Measurements from ENCODE around the gene RNF32. TPM values are rescaled to one million over a fixed set of nuclear protein-coding genes. Genes with fewer than 3 reads are reported as not detected.

The RNF32 gene
- 1.9 TPM for total RNA-seq
- long read RNA-seq, partial matches to known transcripts, result 0 of 3 reads
- long read RNA-seq, other reads (novel, unspliced or antisense), result 3 of 3 reads

GRCh38 chr7:156640257-156640948 is at the start of gene RNF32:
Gene RNF32 (plus strand): TSS chr7:156640774. CDS start chr7:156643878, 3,104 bp downstream.
- TF ChIP-seq, protein P1, sequence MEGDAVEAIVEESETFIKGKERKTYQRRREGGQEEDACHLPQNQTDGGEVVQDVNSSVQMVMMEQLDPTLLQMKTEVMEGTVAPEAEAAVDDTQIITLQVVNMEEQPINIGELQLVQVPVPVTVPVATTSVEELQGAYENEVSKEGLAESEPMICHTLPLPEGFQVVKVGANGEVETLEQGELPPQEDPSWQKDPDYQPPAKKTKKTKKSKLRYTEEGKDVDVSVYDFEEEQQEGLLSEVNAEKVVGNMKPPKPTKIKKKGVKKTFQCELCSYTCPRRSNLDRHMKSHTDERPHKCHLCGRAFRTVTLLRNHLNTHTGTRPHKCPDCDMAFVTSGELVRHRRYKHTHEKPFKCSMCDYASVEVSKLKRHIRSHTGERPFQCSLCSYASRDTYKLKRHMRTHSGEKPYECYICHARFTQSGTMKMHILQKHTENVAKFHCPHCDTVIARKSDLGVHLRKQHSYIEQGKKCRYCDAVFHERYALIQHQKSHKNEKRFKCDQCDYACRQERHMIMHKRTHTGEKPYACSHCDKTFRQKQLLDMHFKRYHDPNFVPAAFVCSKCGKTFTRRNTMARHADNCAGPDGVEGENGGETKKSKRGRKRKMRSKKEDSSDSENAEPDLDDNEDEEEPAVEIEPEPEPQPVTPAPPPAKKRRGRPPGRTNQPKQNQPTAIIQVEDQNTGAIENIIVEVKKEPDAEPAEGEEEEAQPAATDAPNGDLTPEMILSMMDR (IDR thresholded peaks at IDR 0.05), result no peak
- H3K4me1 ChIP-seq, result peaks cover 6% of the 10 kb centered on the region
- DNase-seq (peak; percentile 99), ATAC-seq (peak; percentile 98)
- no peaks in the 10 kb centered on the region for H3K27me3 ChIP-seq
- H3K27ac ChIP-seq, result peak within 1 kb of the TSS; percentile 87
- H3K4me3 ChIP-seq, result peak within 1 kb of the TSS; percentile 63
- H3K36me3 ChIP-seq, result no peaks in the 10 kb centered on the region
- H3K9me3 ChIP-seq, result no peaks in the 10 kb centered on the region
- intact Hi-C loops (cut with DNase I), result no loop called here

DNA sequence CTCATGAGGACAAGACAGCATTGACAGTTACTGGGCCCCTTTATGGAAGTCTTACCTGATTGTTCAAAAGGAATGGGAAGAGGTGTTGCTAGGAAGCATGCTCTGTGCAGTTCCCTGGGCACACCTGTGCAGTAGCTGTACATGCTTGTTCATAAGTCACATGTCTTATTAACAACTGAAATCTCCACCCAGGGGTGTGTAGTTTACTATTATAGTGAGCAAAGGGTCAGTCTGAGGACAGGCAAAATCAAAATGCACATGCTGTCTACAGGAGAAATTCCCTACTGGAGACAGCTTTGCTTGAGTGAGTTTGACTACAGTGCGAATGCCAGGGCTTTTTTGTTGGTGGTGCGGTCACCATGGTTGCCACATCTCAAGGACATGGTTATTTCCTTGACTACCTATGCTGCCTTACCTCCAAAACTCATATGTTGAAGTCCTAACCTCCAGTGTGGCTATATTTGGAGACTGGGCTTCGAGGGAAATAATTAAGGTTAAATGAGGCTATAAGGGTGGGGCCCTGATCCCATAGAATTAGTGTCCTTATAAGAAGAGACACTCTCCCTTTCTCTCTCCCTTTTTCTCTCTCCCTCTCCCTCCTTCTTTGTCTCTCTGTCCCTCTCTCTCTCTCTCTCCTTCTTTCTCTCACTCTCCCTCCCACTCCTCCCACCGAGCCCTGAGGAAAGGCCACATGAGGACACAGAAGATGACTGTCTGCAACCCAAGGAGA is 48.3 kb upstream of the RNF32 start:
- no peak overlapping the region for H3K4me3 ChIP-seq
- TF ChIP-seq, protein P1 (IDR thresholded peaks at IDR 0.05), result no peak
- no peaks in the 10 kb centered on the region for H3K4me1 ChIP-seq
- intact Hi-C loops (cut with DNase I), result no loop called here
- H3K9me3 ChIP-seq, result no peaks in the 10 kb centered on the region
- H3K27ac ChIP-seq, result no peak overlapping the region
- H3K36me3 ChIP-seq, result no peaks in the 10 kb centered on the region
- H3K27me3 ChIP-seq, result no peaks in the 10 kb centered on the region
- no peak for DNase-seq
- no peak for ATAC-seq

DNA sequence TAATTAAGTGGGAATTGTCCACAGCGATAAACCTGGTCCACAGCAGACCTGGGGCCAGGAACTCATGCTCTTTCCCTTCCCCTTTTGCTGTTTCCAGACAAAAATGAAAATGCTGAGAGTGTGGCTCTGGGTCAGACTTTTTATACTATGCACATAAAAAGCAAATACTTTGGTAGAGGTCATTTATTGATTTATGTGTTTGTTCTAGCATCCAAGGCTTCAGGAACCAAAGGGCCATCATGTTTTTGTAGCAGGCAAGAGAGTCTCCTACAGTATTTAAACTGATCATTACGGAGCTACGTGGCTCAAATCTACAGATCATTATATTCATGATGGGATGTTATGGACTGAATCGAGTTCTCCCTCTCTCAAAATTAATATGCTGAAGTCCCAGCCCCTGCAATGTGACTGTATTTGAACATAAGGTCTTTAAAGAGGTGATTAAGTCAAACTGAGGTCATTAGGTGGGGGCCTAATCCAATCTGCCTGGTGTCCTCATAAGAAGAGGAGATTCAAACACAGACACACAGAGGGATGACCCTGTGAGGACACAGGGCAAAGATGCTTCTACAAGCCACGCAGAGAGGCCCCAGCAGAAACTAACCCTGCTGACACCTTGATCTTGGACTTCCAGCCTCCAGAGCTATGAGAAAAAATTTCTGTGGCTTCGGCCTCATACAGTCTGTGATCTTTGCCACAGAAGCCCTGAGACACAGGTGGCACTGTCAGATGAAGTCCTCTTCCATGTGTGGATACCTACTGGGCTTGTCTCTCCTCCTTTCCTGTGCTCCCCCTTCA is 46.1 kb upstream of the RNF32 start:
- H3K4me3 ChIP-seq, result no peak overlapping the region
- H3K36me3 ChIP-seq, result no peaks in the 10 kb centered on the region
- DNase-seq (no peak), ATAC-seq (no peak)
- H3K27me3 ChIP-seq, result no peaks in the 10 kb centered on the region
- TF ChIP-seq, protein P1 (IDR thresholded peaks at IDR 0.05), result no peak
- intact Hi-C loops (cut with DNase I), result no loop called here
- no peaks in the 10 kb centered on the region for H3K9me3 ChIP-seq
- H3K4me1 ChIP-seq, result no peaks in the 10 kb centered on the region
- no peak overlapping the region for H3K27ac ChIP-seq

GRCh38 chr7:156600496-156600895 is 40.1 kb upstream of the RNF32 start:
- TF ChIP-seq, protein P1 (IDR thresholded peaks at IDR 0.05), result no peak
- H3K27me3 ChIP-seq, result no peaks in the 10 kb centered on the region
- no peak overlapping the region for H3K4me3 ChIP-seq
- no peaks in the 10 kb centered on the region for H3K9me3 ChIP-seq
- intact Hi-C loops (cut with DNase I), result no loop called here
- H3K36me3 ChIP-seq, result no peaks in the 10 kb centered on the region
- H3K4me1 ChIP-seq, result no peaks in the 10 kb centered on the region
- DNase-seq (no peak), ATAC-seq (no peak)
- H3K27ac ChIP-seq, result no peak overlapping the region

DNA sequence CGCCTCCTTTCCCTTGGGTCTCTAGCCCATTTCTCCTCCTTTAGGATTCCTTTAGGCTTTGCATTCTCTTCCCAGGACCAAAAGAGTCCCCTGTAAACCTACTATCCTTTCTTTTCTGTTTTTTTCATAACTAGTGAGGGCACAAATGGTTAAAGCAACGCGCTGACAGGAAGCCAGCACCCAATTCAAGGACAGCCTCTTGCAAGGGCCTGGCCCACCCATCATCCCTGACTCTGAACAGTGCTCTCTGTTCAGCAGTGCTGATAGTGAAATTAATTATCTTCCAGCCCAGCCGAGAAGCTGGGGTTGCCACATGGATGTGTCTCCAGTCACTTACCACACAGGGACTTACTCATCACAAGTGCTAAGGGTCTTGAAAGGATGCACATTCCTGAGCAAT is 38.3 kb upstream of the RNF32 start:
- ATAC-seq, result no peak
- Histone ChIP-seq H3K4me3 (no peak overlapping the region), H3K27ac (no peak overlapping the region), H3K27me3 (peaks cover 1% of the 10 kb centered on the region), H3K9me3 (no peaks in the 10 kb centered on the region), H3K36me3 (no peaks in the 10 kb centered on the region), H3K4me1 (no peaks in the 10 kb centered on the region)
- intact Hi-C loops (cut with DNase I), result no loop called here
- DNase-seq, result no peak
- TF ChIP-seq, protein P1 (IDR thresholded peaks at IDR 0.05), result no peak

Measured in upper lobe of right lung (tissue), 1 donor.